ENCODE data around the gene PRELID3B. TPM values are rescaled to one million over a fixed set of nuclear protein-coding genes. Genes with fewer than 3 reads are reported as not detected.

Gene PRELID3B
- polyA plus RNA-seq, 2 donors, result 25.0 to 38.1 TPM

DNA sequence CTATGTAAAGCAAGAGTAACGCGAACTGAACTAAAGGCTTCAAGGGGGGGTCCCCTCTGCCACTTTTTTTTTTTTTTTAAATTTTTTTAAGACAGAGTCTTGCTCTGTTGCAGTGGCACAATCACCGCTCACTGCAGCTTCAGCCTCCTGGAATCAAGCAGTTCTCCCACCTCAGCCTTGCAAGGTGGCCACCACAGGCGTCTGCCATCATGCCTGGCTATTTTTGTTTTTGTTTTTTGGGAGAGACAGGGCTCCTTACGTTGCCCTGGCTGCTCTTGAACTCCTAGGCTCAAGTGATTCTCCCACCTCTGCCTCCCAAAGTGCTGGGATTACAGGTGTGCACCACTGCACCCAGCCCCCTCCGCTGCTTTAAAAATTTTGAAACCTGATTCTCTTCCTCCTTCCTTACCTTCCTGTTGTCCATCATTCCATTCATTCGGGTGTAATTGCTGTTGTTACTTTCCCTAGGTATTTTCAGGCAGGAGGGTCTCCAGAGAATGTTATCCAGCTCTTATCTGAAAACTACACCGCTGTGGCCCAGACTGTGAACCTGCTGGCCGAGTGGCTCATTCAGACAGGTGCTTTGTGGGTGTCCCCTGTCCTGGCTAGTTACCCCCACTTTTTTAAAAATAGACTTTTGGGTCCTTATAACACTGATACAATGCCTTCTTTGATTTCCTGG lies 56.2 kb downstream of the PRELID3B start:
- 80 to 82% methylated on average over 9 of the region's 9 CpGs for WGBS, 2 donors
- H3K27me3 ChIP-seq (ENCODE audit: control insufficient read depth in 1 of 2, insufficient read depth in 2 of 2, low read length in 2 of 2), result no peaks in the 10 kb centered on the region
- H3K4me3 ChIP-seq (ENCODE audit: low read depth in 1 of 2, low read length in 2 of 2), result no peak overlapping the region
- no peak overlapping the region for H3K27ac ChIP-seq (ENCODE audit: low read depth in 2 of 2, low read length in 1 of 2)
- peaks cover 2 to 7% of the 10 kb centered on the region in 2 donors for H3K4me1 ChIP-seq (ENCODE audit: control insufficient read depth in 2 of 2, insufficient read depth in 2 of 2, low read length in 1 of 2)
- H3K36me3 ChIP-seq (ENCODE audit: control insufficient read depth in 2 of 2, insufficient read depth in 2 of 2, low read length in 1 of 2), result peaks cover 19 to 32% of the 10 kb centered on the region in 2 donors
- no peaks in the 10 kb centered on the region for H3K9me3 ChIP-seq (ENCODE audit: control insufficient read depth in 2 of 2, insufficient read depth in 1 of 2, low read depth in 1 of 2, low read length in 1 of 2)

DNA sequence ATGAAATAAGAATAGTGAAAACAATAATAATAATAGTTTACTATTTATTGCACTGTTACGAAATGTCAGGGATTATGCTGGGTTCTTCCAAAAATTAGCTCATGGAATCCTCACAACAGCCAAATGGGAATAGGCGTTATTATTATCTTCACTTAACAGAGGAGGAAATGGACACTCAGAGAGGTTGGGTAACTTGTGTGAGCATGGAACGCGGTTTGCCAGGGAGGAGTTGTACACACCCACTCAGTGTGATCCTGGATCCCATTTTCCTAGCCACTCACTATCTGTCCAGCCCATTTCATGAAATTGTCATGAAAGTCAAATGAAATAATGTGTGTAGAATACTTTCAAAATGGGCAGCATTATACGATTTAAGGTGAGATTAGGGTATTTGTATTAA lies 56.9 kb downstream of the PRELID3B start:
- Histone ChIP-seq H3K27ac (ENCODE audit: low read depth in 2 of 2, low read length in 1 of 2) (no peak overlapping the region), H3K27me3 (ENCODE audit: control insufficient read depth in 1 of 2, insufficient read depth in 2 of 2, low read length in 2 of 2) (no peaks in the 10 kb centered on the region), H3K36me3 (ENCODE audit: control insufficient read depth in 2 of 2, insufficient read depth in 2 of 2, low read length in 1 of 2) (peaks cover 15 to 26% of the 10 kb centered on the region in 2 donors), H3K9me3 (ENCODE audit: control insufficient read depth in 2 of 2, insufficient read depth in 1 of 2, low read depth in 1 of 2, low read length in 1 of 2) (no peaks in the 10 kb centered on the region), H3K4me3 (ENCODE audit: low read depth in 1 of 2, low read length in 2 of 2) (no peak overlapping the region), H3K4me1 (ENCODE audit: control insufficient read depth in 2 of 2, insufficient read depth in 2 of 2, low read length in 1 of 2) (peaks cover 2 to 7% of the 10 kb centered on the region in 2 donors)
- WGBS, 2 donors, result 69 to 74% methylated on average over 5 of the region's 5 CpGs

DNA sequence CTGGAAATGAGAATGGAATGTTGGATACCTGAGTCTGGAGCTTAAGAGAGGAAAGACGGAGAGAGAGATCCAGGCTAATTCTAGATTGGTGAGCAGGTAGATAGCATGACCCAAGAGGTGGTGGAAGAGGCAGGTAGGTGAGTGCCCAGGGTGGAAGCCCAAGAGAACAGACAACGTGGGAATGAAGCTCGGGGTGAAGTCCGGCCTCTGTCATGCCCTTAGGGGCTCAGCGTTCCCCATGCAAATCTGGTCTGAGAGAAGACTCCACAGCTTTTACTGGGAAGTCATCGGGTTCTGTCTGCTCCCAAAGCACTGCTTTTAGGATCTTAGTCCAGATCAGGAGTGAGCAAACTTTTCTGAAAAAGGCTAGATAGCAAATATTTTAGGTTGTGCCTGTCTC lies 57.9 kb downstream of the PRELID3B start:
- Histone ChIP-seq H3K27ac (ENCODE audit: low read depth in 2 of 2, low read length in 1 of 2) (no peak overlapping the region), H3K36me3 (ENCODE audit: control insufficient read depth in 2 of 2, insufficient read depth in 2 of 2, low read length in 1 of 2) (peaks cover 15 to 22% of the 10 kb centered on the region in 2 donors), H3K27me3 (ENCODE audit: control insufficient read depth in 1 of 2, insufficient read depth in 2 of 2, low read length in 2 of 2) (no peaks in the 10 kb centered on the region), H3K4me1 (ENCODE audit: control insufficient read depth in 2 of 2, insufficient read depth in 2 of 2, low read length in 1 of 2) (peaks cover 2 to 7% of the 10 kb centered on the region in 2 donors), H3K9me3 (ENCODE audit: control insufficient read depth in 2 of 2, insufficient read depth in 1 of 2, low read depth in 1 of 2, low read length in 1 of 2) (no peaks in the 10 kb centered on the region), H3K4me3 (ENCODE audit: low read depth in 1 of 2, low read length in 2 of 2) (no peak overlapping the region)
- 83 to 86% methylated on average over 6 of the region's 6 CpGs for WGBS, 2 donors

Other genes with a start within 250 kb of the PRELID3B start
- gene GNAS-AS1, start 191.9 kb downstream of the PRELID3B start, polyA plus RNA-seq, result under 1 TPM; 0.09 to 0.49 TPM
- gene GNAS, start 190.1 kb downstream of the PRELID3B start, polyA plus RNA-seq, result 1,000 to 10,000 TPM in 1 of 2 donors, 100 to 1,000 TPM in 1; 590 to 1,519 TPM
- 10 to 100 TPM; 36.6 to 38.2 TPM for gene NELFCD, start 61.5 kb downstream of the PRELID3B start, polyA plus RNA-seq
- 10 to 100 TPM; 17.0 to 41.9 TPM for gene CTSZ, start 35.5 kb downstream of the PRELID3B start, polyA plus RNA-seq
- gene TUBB1, start 23.4 kb downstream of the PRELID3B start, polyA plus RNA-seq, result under 1 TPM in 1 of 2 donors, not detected in 1; 0.04 TPM
- 10 to 100 TPM; 36.3 to 50.1 TPM for gene ATP5F1E, start 10.5 kb downstream of the PRELID3B start, polyA plus RNA-seq
- under 1 TPM; 0.09 to 0.16 TPM for gene ZNF831, start 121.0 kb upstream of the PRELID3B start, polyA plus RNA-seq

All from esophagus (tissue), 2 donors.